GM12801 (cell line): ENCODE measurements around the gene VEPH1.

Experiments
- TF ChIP-seq, protein P1 (sequence below): IDR thresholded peaks from one replicate; pipeline ENCODE4 v1.5.1; 2011; ENCODE audit warnings: control low read depth; ENCODE audit not compliant: insufficient read length; ENCODE audit errors: extremely low read depth

Gene VEPH1

DNA sequence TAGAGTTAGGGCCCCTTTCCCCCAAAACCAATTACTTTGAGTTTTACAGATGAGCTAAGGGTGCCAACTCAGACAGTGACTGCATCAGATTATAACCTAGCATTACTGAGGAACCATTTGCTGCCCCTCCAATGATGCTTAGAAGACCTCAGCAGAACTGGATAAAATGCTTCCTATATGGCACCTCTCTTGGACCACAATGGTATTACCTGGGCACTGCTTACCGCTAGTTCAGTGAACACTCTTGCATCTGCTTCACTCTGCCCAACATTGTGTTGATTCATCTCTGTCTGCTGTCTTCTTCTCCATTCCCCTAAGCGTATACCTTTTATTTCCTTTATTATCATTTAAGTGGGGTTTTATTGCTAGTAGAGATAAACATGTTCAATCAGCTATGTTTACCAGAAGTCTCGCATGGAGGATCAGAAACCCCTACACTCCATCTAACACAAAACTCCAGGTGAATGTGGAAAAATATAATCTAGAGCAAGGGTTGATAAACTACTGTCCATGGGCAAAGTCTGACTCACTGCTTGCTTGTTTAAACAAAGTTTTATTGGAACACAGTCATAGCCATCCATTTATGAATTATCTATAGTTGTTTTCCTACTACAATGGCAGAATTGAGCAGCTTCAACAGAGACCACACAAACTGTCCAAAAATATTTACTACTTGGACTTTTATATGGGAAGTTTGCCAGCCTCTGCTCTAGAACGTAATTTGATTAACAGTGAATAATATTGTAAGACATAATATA lies 166.8 kb downstream of the VEPH1 start:
- TF ChIP-seq, protein P1, sequence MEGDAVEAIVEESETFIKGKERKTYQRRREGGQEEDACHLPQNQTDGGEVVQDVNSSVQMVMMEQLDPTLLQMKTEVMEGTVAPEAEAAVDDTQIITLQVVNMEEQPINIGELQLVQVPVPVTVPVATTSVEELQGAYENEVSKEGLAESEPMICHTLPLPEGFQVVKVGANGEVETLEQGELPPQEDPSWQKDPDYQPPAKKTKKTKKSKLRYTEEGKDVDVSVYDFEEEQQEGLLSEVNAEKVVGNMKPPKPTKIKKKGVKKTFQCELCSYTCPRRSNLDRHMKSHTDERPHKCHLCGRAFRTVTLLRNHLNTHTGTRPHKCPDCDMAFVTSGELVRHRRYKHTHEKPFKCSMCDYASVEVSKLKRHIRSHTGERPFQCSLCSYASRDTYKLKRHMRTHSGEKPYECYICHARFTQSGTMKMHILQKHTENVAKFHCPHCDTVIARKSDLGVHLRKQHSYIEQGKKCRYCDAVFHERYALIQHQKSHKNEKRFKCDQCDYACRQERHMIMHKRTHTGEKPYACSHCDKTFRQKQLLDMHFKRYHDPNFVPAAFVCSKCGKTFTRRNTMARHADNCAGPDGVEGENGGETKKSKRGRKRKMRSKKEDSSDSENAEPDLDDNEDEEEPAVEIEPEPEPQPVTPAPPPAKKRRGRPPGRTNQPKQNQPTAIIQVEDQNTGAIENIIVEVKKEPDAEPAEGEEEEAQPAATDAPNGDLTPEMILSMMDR = no peak

DNA sequence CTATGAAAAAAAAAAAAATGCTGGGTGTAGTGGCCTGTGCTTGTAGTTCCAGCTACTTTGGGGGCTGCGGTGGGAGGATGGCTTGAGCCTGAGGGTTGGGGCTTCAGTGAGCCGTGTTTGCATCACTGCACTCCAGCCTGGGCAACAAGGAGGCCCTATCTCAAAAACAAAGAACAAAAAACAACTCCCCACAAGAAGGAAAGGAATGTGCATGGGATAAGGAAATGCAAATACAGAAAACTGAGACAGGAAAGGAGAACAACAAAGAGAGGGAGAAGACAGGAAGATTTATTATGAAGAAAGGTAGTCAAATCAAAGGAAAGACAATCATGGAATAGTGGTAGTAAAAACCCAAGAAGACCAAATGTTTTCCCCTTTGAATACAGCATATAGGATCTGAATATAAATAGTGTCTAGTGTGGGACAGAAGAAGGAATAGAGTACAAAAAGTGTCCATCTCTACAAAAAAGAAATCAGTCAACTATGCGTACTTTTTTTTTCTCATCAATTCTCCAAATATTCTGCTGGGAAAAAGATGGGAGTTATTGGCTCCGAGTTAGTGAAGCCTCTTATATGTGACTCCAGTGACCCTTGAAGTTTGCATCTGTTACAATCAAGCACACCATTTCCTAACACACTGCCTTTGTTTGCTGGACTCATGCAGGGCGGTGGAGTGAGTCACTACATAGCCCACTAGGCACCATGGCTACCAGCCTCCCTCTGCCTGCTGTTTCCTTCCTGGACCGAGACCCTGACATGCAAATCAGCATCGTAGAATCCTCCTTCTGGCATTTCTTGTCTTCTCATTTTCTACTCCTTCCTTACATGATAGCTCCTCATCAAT lies 167.8 kb downstream of the VEPH1 start:
- TF ChIP-seq, protein P1 = no peak

DNA sequence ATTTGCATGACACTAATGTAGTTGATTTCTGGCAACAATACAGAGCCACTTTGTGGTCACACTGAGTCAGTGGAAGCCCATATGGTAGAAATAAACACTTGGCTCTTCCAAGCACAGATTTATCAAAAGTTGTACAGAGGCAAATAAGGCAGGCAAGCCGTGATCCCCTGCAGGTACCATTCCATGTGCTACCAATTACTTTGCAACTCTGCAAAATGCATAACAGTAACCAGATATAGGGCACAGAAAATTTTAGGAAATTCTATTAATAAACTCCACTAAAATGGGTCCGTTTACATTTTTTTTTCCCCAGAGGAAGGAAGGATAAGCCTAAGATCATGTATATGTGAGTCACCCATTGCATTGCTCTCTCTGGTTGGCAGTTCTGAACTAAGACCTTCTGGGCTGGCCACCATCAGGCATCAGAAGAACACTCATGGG lies 169.6 kb downstream of the VEPH1 start:
- TF ChIP-seq, protein P1 = no peak

GRCh38 chr3:157330206-157330605 lies 173.0 kb downstream of the VEPH1 start:
- TF ChIP-seq, protein P1 = no peak

GRCh38 chr3:157329551-157329950 lies 173.7 kb downstream of the VEPH1 start:
- TF ChIP-seq, protein P1 = no peak

DNA sequence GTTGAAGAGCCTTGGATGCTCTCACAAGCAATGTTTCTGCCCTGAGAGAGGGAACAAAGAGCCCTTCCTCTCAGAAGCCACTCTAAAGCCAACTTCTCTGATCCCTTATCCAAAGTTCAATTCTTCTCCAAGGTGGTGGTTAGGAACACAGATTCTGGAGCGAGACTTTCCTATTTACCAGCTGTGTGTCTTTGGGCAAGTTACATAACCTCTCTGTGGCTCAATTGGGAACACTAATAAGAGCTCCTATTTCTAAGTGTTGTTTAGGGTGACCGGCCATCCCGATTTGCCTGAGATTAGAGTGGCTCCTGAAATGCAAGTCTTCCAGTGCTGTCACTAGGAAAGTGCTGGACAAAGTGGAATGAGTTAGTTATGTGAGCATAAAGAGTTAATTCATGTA lies 175.4 kb downstream of the VEPH1 start:
- TF ChIP-seq, protein P1 = no peak

GRCh38 chr3:157327018-157327417 lies 176.2 kb downstream of the VEPH1 start:
- TF ChIP-seq, protein P1 = no peak
